IPS DF 6.9 (cell line): ENCODE data around the gene PRR5L.
A peak's percentile ranks its signal among the peaks of the same experiment; 100 is the strongest.

Experiments used
- DNase-seq: peaks from one replicate; pipeline ENCODE4 v3.0.0-alpha.2; 2013; ENCODE audit warnings: low read depth, low spot score
- H3K27ac ChIP-seq: one replicate; pipeline ENCODE4 v1.5.1; 2013; ENCODE audit warnings: low read length, control low read depth
- H3K27me3 ChIP-seq: 2 replicates; pipeline ENCODE4 v1.6.1; 2013; ENCODE audit warnings: mild to moderate bottlenecking, low read length; ENCODE audit not compliant: control insufficient read depth, insufficient read depth
- H3K36me3 ChIP-seq: 2 replicates; pipeline ENCODE4 v1.6.1; 2013; ENCODE audit warnings: low read length; ENCODE audit not compliant: control insufficient read depth, insufficient read depth
- H3K4me1 ChIP-seq: 2 replicates; pipeline ENCODE4 v1.6.1; 2013; ENCODE audit warnings: low read length; ENCODE audit not compliant: control insufficient read depth, insufficient read depth
- H3K4me3 ChIP-seq: 2 replicates; pipeline ENCODE4 v1.5.1; 2013; ENCODE audit warnings: mild to moderate bottlenecking, low read length
- H3K9me3 ChIP-seq: 2 replicates; pipeline ENCODE4 v1.6.1; 2013; ENCODE audit warnings: low read length, inconsistent platforms; ENCODE audit not compliant: control insufficient read depth, insufficient read depth
- WGBS: extraction: QIAGEN DNeasy Blood & Tissue Kit; methylation state at CpG from one replicate; pipeline ENCODE4 v1.1.7; 2013; ENCODE audit warnings: mixed read lengths, missing lambda C conversion rate; ENCODE audit not compliant: insufficient read length, insufficient coverage; 5-methylcytosine and 5-hydroxymethylcytosine counted together

PRR5L gene

DNA sequence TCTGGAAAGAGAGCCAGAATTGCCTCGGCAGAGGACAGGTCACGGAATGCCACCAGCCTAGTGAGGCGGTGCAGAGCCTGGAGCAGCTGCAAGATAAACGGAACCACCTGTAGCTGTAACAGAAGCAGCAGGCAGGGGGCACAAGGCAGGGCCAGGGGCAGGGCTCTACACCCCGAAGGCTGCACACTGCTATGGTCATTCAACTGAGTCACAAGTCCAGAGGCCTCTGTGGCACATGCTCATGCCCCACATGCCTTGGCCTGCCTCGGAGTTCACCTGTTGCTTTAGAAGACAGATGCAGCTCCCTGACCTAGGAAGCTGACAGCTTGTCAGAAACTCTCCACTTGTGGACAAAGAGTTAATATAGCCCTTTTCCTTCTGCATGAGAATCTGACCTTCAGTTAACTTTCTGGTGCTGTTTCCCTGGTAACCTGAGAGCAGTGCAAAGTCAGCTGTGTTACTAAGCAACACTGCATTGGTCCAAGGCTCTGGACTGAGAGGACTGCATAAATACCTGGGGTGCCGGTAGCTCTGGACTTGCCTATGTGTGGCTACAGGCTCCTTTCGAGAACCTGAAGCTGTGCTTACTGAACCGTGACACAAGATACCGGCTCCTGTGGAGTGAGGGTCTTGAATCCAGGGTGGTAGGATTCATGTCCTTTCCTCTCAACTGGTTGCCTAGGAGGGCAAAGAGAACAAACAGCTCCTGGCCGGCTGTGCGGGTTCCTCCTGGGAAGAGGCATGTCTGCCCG, 17.4 kb upstream of the PRR5L start:
- WGBS = no CpG with 5 or more reads among the region's 13 CpGs
- no peaks in the 10 kb centered on the region for H3K36me3 ChIP-seq
- no peak for DNase-seq

DNA sequence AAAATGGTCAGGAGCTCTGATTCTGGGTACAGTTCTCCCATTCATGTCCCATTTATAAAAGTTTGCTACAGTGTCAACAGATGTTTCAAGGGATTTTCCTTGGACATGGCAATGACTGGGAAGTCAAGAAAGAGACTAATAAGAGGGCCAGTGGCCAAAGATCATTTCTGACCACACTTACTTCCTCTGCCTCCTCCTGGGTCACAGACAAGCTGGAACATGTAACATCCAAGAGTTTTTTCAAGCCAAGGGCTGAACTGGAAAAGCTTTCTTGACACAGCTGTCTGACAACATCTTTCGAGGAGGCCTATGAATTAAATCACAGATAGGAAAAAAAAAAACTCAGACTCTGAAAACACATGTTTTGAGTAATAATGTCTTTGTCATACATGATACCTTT, 15.6 kb upstream of the PRR5L start:
- no peak overlapping the region for H3K4me3 ChIP-seq
- H3K9me3 ChIP-seq = no peaks in the 10 kb centered on the region
- DNase-seq = no peak
- WGBS = no CpG with 5 or more reads among the region's 1 CpG
- H3K27me3 ChIP-seq = no peaks in the 10 kb centered on the region
- no peaks in the 10 kb centered on the region for H3K4me1 ChIP-seq
- H3K27ac ChIP-seq = no peak overlapping the region
- no peaks in the 10 kb centered on the region for H3K36me3 ChIP-seq

More for the DNA sequence above, 17.4 kb upstream of the PRR5L start:
- Histone ChIP-seq H3K27ac (no peak overlapping the region), H3K27me3 (no peaks in the 10 kb centered on the region), H3K4me3 (no peak overlapping the region), H3K4me1 (no peaks in the 10 kb centered on the region), H3K9me3 (no peaks in the 10 kb centered on the region)

DNA sequence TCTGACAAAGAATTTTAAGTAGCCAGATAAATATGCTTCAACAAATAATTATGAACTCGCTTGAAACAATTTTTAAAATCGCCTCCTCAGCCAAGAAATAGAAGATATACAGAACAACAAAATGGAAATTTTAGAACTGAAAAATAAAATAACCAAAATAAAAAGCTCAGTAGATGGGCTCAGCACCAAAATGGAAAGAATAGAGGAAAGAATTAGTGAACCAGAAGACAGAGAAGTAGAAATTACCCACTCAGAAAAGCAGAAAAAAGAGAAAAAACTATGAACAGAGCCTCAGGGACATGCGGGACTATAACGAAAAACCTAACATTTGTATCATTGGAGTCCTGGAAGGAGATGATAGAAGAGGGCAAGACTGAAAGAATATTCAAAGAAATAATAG, 14.2 kb upstream of the PRR5L start:
- no CpG with 5 or more reads among the region's 4 CpGs for WGBS

DNA sequence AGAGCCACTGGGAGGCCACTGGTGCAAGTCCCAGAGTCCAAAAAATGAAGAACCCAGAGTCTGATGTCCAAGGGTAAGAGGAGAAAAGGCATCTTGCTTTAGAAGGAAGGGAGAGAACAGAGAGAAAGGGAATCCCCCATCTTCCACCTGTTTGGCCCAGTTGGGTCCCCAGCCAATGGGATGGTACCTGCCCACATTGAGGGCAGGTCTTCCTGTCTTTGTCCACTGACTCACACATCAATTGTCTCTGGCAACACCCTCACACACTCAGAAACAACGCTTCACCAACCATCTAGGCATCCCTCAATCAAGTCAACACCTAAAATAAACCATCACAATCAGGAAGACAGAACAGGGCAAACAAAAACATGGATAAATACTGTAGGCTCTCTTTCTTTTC, 13.2 kb upstream of the PRR5L start:
- H3K9me3 ChIP-seq = no peaks in the 10 kb centered on the region
- H3K27me3 ChIP-seq = no peaks in the 10 kb centered on the region
- no CpG with 5 or more reads among the region's 1 CpG for WGBS
- no peaks in the 10 kb centered on the region for H3K4me1 ChIP-seq
- no peak overlapping the region for H3K4me3 ChIP-seq
- H3K27ac ChIP-seq = no peak overlapping the region
- no peak for DNase-seq
- H3K36me3 ChIP-seq = no peaks in the 10 kb centered on the region

More for the DNA sequence above, 14.2 kb upstream of the PRR5L start:
- no peaks in the 10 kb centered on the region for H3K36me3 ChIP-seq
- no peak overlapping the region for H3K27ac ChIP-seq
- no peaks in the 10 kb centered on the region for H3K27me3 ChIP-seq
- H3K4me3 ChIP-seq = no peak overlapping the region
- H3K9me3 ChIP-seq = no peaks in the 10 kb centered on the region
- no peak for DNase-seq
- no peaks in the 10 kb centered on the region for H3K4me1 ChIP-seq

DNA sequence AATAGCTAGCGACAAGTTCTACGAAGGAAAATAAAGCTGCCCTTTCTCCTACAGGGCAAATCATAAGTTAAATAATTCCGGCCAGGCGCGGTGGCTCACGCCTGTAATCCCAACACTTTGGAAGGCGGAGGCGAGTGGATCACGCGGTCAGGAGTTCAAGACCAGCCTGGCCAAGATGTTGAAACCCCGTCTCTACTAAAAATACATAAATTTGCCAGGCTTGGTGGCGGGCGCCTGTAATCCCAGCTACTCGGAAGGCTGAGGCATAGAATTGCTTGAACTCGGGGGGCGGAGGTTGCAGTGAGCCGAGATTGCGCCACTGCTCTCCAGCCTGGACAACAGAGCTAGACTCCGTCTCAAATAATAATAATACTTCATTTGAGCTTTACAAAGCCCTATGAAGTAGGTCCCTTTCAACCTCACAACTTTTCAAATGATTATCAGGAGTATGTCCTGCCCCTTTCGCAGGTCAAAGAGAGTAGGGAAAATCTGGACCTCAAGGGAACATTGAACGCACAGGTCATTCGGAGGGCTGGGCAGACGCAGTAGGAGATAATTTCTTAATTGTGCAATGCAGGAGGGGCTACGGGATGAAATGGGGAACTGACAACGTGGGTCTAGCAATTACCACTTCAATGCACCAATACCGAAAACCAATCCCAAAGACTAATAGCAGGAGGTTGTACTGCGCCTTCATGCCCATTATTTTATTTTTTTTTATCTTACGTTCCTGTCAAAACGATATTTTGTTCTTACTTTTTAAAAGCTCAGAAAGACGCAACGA, 7.5 kb upstream of the PRR5L start:
- peak overlapping the region; percentile 61; the same call in 1 of the 2 replicates for H3K4me3 ChIP-seq
- H3K4me1 ChIP-seq = no peaks in the 10 kb centered on the region
- H3K27me3 ChIP-seq = no peaks in the 10 kb centered on the region
- no peaks in the 10 kb centered on the region for H3K9me3 ChIP-seq
- DNase-seq = no peak
- H3K27ac ChIP-seq = no peak overlapping the region
- H3K36me3 ChIP-seq = no peaks in the 10 kb centered on the region
- WGBS = no CpG with 5 or more reads among the region's 31 CpGs

DNA sequence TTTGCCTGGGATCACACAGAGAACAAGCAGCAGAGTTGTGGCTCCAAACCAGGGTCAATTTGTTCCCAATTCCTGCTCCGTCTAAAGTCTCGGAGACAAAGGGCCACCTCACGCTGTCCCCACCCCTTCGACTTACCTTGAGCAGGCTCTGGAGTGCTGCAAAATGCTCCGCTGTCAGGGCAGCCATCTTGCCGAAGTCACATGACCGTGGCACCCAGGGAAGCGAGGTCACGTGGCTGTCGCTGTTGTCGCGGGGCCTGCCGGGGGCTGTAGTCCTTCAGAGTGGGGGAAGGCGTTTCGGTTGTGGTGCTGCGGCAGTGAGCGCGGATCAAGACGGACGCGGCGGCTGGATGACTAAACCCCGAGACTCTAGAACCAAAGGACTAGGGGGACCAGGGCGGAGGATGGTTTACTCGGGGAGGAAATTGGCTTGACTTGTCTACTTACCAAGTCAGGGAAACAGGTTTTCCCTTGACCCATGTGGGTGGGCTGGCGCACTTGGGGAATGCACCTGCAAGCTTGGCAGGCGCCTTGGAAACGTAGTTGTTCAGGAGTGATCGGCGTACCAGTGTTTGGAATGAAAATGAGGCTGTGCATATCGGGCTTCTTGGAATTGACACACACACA, 6.7 kb upstream of the PRR5L start, which contains the start of gene COMMD9:
COMMD9 (minus strand) TSS at position 199 of the 627 bp plus-strand sequence; CDS start at position 187, 12 bp downstream.
- peak; percentile 85 for DNase-seq
- Histone ChIP-seq H3K4me3 (peak within 1 kb of the TSS; percentile 61; the same call in 1 of the 2 replicates), H3K27ac (no peak within 1 kb of the TSS), H3K4me1 (no peaks in the 10 kb centered on the region), H3K9me3 (no peaks in the 10 kb centered on the region), H3K27me3 (no peaks in the 10 kb centered on the region), H3K36me3 (no peaks in the 10 kb centered on the region)
- no CpG with 5 or more reads among the region's 31 CpGs for WGBS

DNA sequence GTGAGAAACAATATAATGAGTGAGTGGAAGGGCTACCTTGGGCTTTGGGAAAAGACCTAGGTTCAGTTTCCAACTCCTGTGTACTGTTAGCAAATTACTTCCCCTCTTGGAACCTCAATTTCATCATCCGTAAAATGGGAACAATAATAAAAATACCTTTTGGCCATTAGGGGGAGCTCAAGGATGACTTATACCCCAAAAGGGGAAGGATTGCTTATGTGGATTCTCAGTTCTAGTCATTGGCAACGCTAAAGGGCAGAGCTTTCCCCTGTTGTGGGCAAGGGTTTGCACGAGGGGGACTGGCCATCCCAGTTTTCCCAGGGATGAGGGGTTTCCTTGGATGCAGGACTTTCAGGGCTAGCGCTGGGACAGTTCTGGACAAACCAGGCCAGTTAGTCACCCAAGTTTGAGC, 3.8 kb upstream of the PRR5L start:
- H3K27ac ChIP-seq = no peak overlapping the region
- no peak overlapping the region for H3K4me3 ChIP-seq
- H3K36me3 ChIP-seq = no peaks in the 10 kb centered on the region
- H3K27me3 ChIP-seq = no peaks in the 10 kb centered on the region
- peak; percentile 16 for DNase-seq
- H3K4me1 ChIP-seq = no peaks in the 10 kb centered on the region
- no CpG with 5 or more reads among the region's 4 CpGs for WGBS
- H3K9me3 ChIP-seq = no peaks in the 10 kb centered on the region

DNA sequence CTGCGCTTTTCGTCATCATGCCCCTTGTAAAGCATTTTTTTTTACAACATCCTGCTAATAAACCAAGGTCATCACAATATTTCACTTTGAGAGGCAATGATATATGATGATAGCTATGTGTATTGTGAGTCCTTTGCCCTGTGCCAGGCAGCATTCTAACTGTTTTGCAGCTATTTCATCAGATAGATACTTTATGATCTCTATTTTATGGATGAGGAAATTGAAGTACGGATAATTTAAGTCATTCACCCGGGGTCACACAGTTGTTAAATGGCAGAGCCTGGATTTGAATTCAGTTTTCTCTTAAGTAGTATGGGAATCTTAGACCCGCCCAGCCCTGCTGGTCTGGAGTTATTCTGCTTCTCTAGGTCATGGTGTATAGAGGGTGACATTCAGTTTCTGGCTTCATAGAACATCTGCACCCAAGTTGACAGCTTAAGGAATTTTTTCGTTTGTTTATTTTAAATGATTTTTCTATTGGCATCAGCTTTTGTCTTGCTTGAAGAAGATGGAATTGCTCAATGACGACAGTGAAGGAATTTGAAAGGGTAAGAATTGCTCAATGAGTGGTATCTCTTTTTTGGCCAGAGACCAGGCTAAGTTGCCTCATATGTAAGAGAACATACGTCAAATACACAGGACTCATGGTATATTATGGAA, 926 bp downstream of the PRR5L start:
- H3K4me1 ChIP-seq = no peaks in the 10 kb centered on the region
- no peak overlapping the region for H3K27ac ChIP-seq
- no peak for DNase-seq
- no peaks in the 10 kb centered on the region for H3K27me3 ChIP-seq
- no peak overlapping the region for H3K4me3 ChIP-seq
- H3K36me3 ChIP-seq = no peaks in the 10 kb centered on the region
- H3K9me3 ChIP-seq = no peaks in the 10 kb centered on the region
- no CpG with 5 or more reads among the region's 8 CpGs for WGBS

DNA sequence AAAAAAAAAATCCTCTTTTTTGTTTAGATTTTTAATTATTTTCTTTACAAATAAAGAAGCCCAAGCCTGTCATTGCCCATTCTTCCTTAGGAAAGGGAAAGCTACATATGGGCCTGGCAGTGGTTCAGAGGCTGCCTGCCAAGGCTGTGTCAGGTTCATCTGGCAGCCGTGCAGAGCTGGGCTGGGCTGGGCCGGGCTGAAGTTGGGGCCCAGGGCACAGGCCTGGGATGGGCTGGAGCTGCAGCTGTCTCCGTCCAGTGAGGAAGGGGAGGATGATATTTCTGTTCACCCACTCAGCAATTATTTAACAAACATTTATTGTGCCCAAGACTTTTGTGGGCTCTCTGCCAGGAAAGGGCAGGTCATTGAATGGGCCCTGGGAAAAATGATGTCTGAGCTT, 4.6 kb downstream of the PRR5L start:
- no peaks in the 10 kb centered on the region for H3K36me3 ChIP-seq
- no peaks in the 10 kb centered on the region for H3K4me1 ChIP-seq
- no peak overlapping the region for H3K4me3 ChIP-seq
- no CpG with 5 or more reads among the region's 3 CpGs for WGBS
- no peak overlapping the region for H3K27ac ChIP-seq
- no peak for DNase-seq
- H3K9me3 ChIP-seq = no peaks in the 10 kb centered on the region
- no peaks in the 10 kb centered on the region for H3K27me3 ChIP-seq

DNA sequence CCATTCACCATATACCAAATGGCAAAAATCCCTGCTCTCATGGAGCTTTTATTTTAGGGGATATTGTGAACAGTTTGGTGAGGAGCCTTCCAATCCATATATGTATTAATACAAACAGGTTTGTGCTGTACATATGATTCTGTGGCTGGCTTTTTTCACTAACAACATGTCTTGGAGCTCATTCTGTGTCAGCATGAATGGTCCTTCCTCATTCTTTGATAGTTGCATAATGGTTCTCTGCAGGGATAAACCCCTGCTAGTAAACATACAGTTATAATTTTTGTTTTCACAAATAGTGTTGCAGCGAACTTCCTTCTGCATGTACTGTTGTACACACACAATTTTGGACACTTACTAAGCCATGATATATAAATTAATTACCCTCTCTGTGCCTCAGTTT, 8.3 kb downstream of the PRR5L start:
- Histone ChIP-seq H3K36me3 (no peaks in the 10 kb centered on the region), H3K27ac (no peak overlapping the region), H3K9me3 (no peaks in the 10 kb centered on the region), H3K4me3 (no peak overlapping the region), H3K4me1 (no peaks in the 10 kb centered on the region), H3K27me3 (no peaks in the 10 kb centered on the region)
- DNase-seq = no peak
- no CpG with 5 or more reads among the region's 1 CpG for WGBS
